BLaER1 (cell line): Measurements from ENCODE around the gene MAT2B.

Source experiments
- H3K27ac ChIP-seq: shearing (Covaris generic); formaldehyde crosslinking; 2 replicates; pipeline ENCODE4 v1.8.1; 2022
- H3K27me3 ChIP-seq: shearing (Covaris generic); formaldehyde crosslinking; 2 replicates; pipeline ENCODE4 v1.8.1; 2022
- H3K36me3 ChIP-seq: shearing (Covaris generic); formaldehyde crosslinking; 2 replicates; pipeline ENCODE4 v1.8.1; 2022
- H3K4me1 ChIP-seq: shearing (Covaris generic); formaldehyde crosslinking; 2 replicates; pipeline ENCODE4 v1.8.1; 2022
- H3K4me2 ChIP-seq: shearing (Covaris generic); formaldehyde crosslinking; 2 replicates; pipeline ENCODE4 v1.8.1; 2022
- H3K4me3 ChIP-seq: shearing (Covaris generic); formaldehyde crosslinking; 2 replicates; pipeline ENCODE4 v1.8.1; 2022
- H3K9ac ChIP-seq: shearing (Covaris generic); formaldehyde crosslinking; 2 replicates; pipeline ENCODE4 v1.8.1; 2022
- H3K9me3 ChIP-seq: shearing (Covaris generic); formaldehyde crosslinking; 2 replicates; pipeline ENCODE4 v1.8.1; 2022
- H4K20me1 ChIP-seq: shearing (Covaris generic); formaldehyde crosslinking; 2 replicates; pipeline ENCODE4 v1.8.1; 2022
- Cebpa-rat ChIP-seq: shearing (Covaris generic); IDR thresholded peaks from 2 replicates; pipeline ENCODE4 v1.8.1; 2022

MAT2B gene

DNA sequence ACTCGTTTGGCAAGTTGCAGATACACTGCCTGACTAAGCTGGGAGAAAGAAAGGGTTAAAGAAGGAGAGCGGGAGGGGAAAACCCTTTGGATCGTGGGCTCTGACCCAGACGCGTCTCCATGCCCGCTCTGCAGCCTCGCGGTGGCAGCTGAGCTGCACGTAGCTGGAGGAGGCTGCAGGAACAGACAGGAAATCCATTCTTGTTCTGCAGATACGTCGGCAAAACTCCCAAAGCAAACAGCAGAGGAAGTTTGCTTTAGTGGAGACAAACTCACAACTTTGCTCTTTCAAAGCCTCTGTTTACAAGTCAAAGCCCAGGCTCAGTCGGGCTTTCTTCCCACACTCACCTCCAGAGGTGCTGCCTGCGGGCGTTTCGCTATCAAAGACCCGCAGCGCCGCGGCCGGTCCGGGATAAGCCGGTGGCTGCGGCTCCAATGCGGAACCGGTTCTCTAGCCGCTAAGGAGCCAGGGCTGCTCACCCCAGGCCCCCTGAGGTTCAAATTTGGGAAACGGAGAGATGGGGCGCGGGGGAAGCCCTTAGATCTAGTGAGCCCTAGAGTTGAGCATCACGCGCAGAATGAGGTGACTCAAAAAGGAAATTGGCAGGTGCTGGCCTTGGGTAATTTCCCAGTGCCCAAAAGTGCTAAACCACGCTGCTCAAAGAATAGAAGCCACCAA lies 60.7 kb downstream of the MAT2B start:
- Histone ChIP-seq H3K9me3 (no peaks in the 10 kb centered on the region), H3K27ac (no peak overlapping the region), H4K20me1 (no peaks in the 10 kb centered on the region), H3K4me3 (no peak overlapping the region), H3K27me3 (peaks cover 38% of the 10 kb centered on the region), H3K4me1 (peaks cover 6% of the 10 kb centered on the region; the same call in 1 of the 2 replicates), H3K9ac (no peak overlapping the region), H3K4me2 (peak overlapping the region; percentile 54), H3K36me3 (no peaks in the 10 kb centered on the region)
- TF ChIP-seq Cebpa-rat, result no peak

DNA sequence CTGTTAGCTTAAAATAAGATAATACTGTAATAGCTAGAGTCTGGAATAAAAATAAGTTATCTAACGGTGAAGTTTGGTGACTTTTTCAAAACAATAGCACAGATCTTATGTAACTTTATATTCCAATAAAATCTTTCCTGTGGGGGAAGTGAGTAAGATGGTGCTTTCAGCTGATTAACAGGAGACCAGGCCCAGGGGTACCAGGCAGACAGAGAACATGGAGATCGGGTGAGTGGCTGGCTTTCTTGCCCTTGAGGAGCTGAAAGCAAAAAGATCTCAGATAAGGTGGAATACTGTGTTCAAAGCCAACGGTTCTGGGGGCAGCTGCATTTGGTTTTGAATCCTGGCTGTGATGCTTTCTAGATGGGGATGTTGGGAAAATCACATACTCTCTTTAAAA lies 61.3 kb downstream of the MAT2B start:
- H3K36me3 ChIP-seq, result no peaks in the 10 kb centered on the region
- H3K9ac ChIP-seq, result no peak overlapping the region
- H3K4me3 ChIP-seq, result no peak overlapping the region
- H3K9me3 ChIP-seq, result no peaks in the 10 kb centered on the region
- H4K20me1 ChIP-seq, result no peaks in the 10 kb centered on the region
- no peak overlapping the region for H3K27ac ChIP-seq
- H3K4me1 ChIP-seq, result peaks cover 6% of the 10 kb centered on the region; the same call in 1 of the 2 replicates
- no peak overlapping the region for H3K4me2 ChIP-seq
- peaks cover 38% of the 10 kb centered on the region for H3K27me3 ChIP-seq
- TF ChIP-seq Cebpa-rat, result no peak

- Histone ChIP-seq H3K27ac (no peak overlapping the region), H3K36me3 (no peaks in the 10 kb centered on the region), H3K4me2 (no peak overlapping the region), H3K4me1 (peaks cover 6% of the 10 kb centered on the region; the same call in 1 of the 2 replicates), H4K20me1 (no peaks in the 10 kb centered on the region), H3K9ac (no peak overlapping the region), H3K9me3 (no peaks in the 10 kb centered on the region), H3K27me3 (peaks cover 38% of the 10 kb centered on the region), H3K4me3 (no peak overlapping the region)
- no peak for TF ChIP-seq Cebpa-rat
Observed at GRCh38 chr5:163567811-163568210, 62.4 kb downstream of the MAT2B start.
